ENCODE results near the gene KLHL35. TPM values are rescaled to one million over a fixed set of nuclear protein-coding genes. Genes with fewer than 3 reads are reported as not detected.

Gene KLHL35
- total and polyA plus RNA-seq, 4 donors: 6.1 to 23.3 (median 11.6) TPM

DNA sequence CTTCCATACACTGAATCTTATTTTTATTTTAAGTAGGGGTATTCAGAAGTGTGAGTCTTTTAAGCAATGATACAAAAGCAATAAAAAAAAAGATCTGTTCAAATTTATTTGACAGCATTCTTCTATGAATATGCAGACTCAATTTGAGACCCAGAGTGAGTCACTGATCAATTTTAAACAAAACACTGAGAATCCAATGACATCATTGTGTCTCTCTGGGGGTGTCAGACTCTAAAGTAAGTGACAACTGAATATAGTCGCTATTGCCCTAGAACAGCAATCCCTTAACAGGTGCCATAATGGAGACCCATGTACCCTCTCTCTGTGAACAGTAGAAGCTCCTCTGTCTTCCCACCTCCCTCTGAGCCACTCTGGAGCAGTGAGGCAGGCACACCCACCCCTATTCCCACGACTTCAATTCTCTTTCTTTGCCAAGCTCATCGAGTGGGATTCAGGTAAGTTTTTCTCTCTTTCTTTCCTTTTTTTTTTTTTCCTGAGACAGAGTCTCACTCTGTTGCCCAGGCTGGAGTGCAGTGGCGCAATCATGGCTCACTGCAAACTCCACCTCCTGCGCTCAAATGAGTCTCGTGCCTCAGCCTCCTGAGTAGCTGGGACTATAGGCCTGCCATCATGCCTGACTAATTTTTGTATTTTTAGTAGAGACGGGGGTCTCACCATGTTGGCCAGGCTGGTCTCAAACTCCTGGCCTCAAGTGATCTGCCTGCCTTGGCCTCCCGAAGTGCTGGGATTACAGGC, 38.7 kb downstream of the KLHL35 start:
- DNase-seq (ENCODE audit: low read depth in 4 of 6, low spot score in 6 of 6): no peak
- no peak overlapping the region for H3K27ac ChIP-seq (ENCODE audit: low read depth, low read length)
- no peaks in the 10 kb centered on the region for H3K27me3 ChIP-seq (ENCODE audit: control insufficient read depth, insufficient read depth, low read length)
- no peaks in the 10 kb centered on the region for H3K9me3 ChIP-seq (ENCODE audit: control insufficient read depth, insufficient read depth, low read length)
- H3K36me3 ChIP-seq (ENCODE audit: control insufficient read depth, insufficient read depth, low read length): no peaks in the 10 kb centered on the region
- 85% methylated on average over 8 of the region's 8 CpGs for WGBS (ENCODE audit: insufficient coverage)
- H3K4me3 ChIP-seq (ENCODE audit: low read depth, low read length): no peak overlapping the region
- no peaks in the 10 kb centered on the region for H3K4me1 ChIP-seq (ENCODE audit: control insufficient read depth, insufficient read depth, low read length)

DNA sequence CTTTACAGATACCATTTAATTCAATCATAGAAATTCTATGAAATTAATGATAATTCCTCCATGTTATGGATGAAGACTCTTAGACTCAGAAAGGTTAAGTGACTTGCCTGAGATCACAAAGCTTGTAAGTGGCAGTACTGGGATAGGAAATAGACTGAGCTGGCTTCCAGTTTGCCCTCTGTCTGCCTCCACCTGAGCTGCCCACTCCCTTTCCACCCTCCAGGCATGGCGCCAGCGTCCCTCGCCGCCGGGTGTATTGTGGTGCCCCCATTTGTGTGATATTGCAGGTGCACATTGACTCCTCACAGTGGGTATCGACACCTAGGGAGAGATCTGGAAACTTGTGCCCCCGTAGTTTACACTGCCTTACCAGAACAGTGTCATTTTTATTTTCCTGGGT, 43.1 kb downstream of the KLHL35 start:
- Histone ChIP-seq H3K9me3 (ENCODE audit: control insufficient read depth, insufficient read depth, low read length) (no peaks in the 10 kb centered on the region), H3K27ac (ENCODE audit: low read depth, low read length) (no peak overlapping the region)
- WGBS (ENCODE audit: insufficient coverage): 100% methylated on average over 3 of the region's 7 CpGs

DNA sequence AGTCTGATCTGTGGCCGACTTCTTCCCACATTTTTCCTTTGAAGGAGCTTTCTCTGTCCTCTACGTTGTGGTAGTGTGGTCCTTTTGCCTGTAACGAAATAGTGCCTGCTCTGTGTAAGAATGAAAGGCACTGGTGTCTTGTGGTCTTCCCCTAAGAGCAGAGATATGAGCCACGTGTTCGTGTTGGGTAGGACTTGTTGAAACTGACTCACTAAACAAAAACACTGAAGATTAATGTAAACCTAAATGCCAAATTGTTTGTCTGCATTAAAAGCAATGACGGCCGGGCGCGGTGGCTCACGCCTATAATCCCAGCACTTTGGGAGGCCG, 43.8 kb downstream of the KLHL35 start:
- no CpG with 5 or more reads among the region's 11 CpGs for WGBS (ENCODE audit: insufficient coverage)
- H3K9me3 ChIP-seq (ENCODE audit: control insufficient read depth, insufficient read depth, low read length): no peaks in the 10 kb centered on the region
- H3K36me3 ChIP-seq (ENCODE audit: control insufficient read depth, insufficient read depth, low read length): no peaks in the 10 kb centered on the region
- no peak for DNase-seq (ENCODE audit: low read depth in 4 of 6, low spot score in 6 of 6)
- H3K4me1 ChIP-seq (ENCODE audit: control insufficient read depth, insufficient read depth, low read length): peaks cover 14% of the 10 kb centered on the region
- no peaks in the 10 kb centered on the region for H3K27me3 ChIP-seq (ENCODE audit: control insufficient read depth, insufficient read depth, low read length)
- H3K4me3 ChIP-seq (ENCODE audit: low read depth, low read length): no peak overlapping the region
- H3K27ac ChIP-seq (ENCODE audit: low read depth, low read length): no peak overlapping the region

More for the DNA sequence above, 43.1 kb downstream of the KLHL35 start:
- peaks cover 11% of the 10 kb centered on the region for H3K4me1 ChIP-seq (ENCODE audit: control insufficient read depth, insufficient read depth, low read length)
- no peak overlapping the region for H3K4me3 ChIP-seq (ENCODE audit: low read depth, low read length)
- no peaks in the 10 kb centered on the region for H3K27me3 ChIP-seq (ENCODE audit: control insufficient read depth, insufficient read depth, low read length)
- no peak for DNase-seq (ENCODE audit: low read depth in 4 of 6, low spot score in 6 of 6)
- no peaks in the 10 kb centered on the region for H3K36me3 ChIP-seq (ENCODE audit: control insufficient read depth, insufficient read depth, low read length)

DNA sequence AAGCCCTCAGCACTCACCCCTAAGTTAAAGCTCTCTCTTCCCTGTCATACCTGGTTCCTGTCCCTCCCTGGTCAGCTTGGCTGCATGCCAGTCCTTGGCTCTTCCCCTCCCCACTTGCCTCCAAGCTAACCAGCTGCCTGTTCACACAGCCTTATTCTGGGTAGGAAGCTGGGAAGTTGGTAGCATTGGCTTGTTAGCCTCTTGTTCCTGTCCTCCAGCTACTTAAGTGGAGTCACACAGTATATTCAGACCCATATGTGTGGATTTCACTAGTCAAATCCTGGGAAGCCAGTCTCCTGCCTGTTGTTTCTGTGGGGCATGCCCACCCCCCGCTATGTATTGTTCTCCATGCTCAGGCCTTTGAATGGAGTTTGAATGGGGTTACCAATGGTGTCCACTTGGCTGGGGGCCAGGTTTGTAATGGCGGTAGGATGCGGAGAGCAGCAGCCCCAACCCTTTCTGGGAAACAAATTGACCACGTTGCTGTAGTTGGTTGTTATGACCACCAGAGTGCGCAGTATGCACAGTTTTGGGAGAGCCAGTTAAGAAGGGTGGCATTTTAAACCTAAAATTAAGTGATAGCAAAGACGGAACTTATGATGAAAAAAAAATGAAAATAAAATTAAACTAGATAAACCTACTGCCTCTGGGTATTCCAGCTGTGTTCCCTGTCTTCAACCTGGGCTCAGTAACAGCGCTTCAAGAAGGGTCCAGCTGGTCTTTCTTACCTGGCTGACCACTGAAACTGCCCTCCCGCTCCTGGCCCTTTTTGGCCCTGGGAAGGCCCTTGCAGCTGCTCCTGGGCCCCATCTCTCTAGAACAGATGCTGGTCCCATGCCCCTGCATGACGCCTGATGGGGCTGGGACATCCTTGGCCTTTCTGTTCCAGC, 44.4 kb downstream of the KLHL35 start:
- no peaks in the 10 kb centered on the region for H3K27me3 ChIP-seq (ENCODE audit: control insufficient read depth, insufficient read depth, low read length)
- H3K9me3 ChIP-seq (ENCODE audit: control insufficient read depth, insufficient read depth, low read length): no peaks in the 10 kb centered on the region
- peaks cover 15% of the 10 kb centered on the region for H3K4me1 ChIP-seq (ENCODE audit: control insufficient read depth, insufficient read depth, low read length)
- peak in 5 of 6 donors; percentile 38 to 94 (median 52) for DNase-seq (ENCODE audit: low read depth in 4 of 6, low spot score in 6 of 6)
- WGBS (ENCODE audit: insufficient coverage): 23% methylated on average over 8 of the region's 9 CpGs
- H3K27ac ChIP-seq (ENCODE audit: low read depth, low read length): no peak overlapping the region
- no peak overlapping the region for H3K4me3 ChIP-seq (ENCODE audit: low read depth, low read length)
- H3K36me3 ChIP-seq (ENCODE audit: control insufficient read depth, insufficient read depth, low read length): no peaks in the 10 kb centered on the region

DNA sequence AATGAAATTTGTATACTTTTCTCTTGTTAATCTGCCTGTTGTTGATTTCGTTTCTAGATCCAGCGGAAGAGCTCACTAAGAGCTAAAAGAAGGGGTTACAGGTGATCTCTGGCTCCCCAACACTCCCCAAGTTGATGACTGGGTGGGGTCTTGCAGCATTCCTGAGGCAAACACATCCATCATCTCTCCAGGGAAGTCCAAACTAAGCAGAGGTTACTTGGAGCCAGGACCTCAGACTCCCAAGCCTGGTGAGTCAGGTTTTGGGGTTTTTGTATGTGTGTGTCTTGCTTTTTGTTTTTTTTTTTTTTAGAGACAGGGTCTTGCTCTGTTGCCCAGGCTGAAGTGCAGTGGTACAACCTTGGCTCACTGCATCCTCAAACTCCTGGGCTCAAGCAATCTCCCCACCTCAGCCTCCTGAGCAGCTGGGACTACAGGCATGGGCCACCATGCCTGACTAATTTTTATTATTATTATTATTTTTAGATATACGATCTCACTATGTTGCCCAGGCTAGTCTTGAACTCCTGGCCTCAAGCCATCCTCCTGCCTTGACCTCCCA, 45.2 kb downstream of the KLHL35 start:
- no peak overlapping the region for H3K4me3 ChIP-seq (ENCODE audit: low read depth, low read length)
- DNase-seq (ENCODE audit: low read depth in 4 of 6, low spot score in 6 of 6): no peak
- WGBS (ENCODE audit: insufficient coverage): no CpG with 5 or more reads among the region's 3 CpGs
- peaks cover 15% of the 10 kb centered on the region for H3K4me1 ChIP-seq (ENCODE audit: control insufficient read depth, insufficient read depth, low read length)
- no peak overlapping the region for H3K27ac ChIP-seq (ENCODE audit: low read depth, low read length)
- H3K9me3 ChIP-seq (ENCODE audit: control insufficient read depth, insufficient read depth, low read length): no peaks in the 10 kb centered on the region
- no peaks in the 10 kb centered on the region for H3K27me3 ChIP-seq (ENCODE audit: control insufficient read depth, insufficient read depth, low read length)
- H3K36me3 ChIP-seq (ENCODE audit: control insufficient read depth, insufficient read depth, low read length): no peaks in the 10 kb centered on the region

DNA sequence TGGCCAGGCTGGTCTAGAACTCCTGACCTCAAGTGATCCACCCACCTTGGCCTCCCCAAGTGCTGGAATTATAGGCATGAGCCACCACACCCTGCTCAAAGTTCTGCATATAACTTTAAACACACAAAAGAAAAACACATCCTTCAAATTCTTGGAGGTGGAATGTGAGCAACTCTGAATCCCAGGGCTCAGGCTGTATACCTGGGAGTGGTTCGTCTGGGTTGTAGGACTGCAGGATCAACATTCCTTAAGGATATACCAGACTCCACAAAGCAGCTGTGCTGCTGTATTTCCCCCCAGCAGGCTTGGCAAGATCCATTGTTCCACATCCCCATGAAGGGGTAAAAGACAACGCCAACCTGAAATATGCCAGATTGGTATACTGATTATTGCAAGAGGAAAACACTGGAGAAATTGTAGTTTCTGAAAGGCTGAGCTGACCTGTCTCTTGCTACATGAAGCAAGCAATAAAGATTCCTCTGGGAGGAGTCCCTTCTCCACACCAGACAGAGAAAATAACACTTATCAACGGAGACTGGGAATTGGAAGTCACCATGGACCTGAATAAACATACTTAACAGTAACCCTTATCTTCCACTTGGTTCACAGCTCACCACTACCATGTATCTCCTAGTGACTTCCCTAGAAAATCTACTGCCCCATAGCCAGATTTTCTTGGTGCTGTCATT, 45.9 kb downstream of the KLHL35 start:
- Histone ChIP-seq H3K9me3 (ENCODE audit: control insufficient read depth, insufficient read depth, low read length) (no peaks in the 10 kb centered on the region), H3K4me3 (ENCODE audit: low read depth, low read length) (no peak overlapping the region), H3K27ac (ENCODE audit: low read depth, low read length) (no peak overlapping the region), H3K27me3 (ENCODE audit: control insufficient read depth, insufficient read depth, low read length) (no peaks in the 10 kb centered on the region), H3K36me3 (ENCODE audit: control insufficient read depth, insufficient read depth, low read length) (no peaks in the 10 kb centered on the region), H3K4me1 (ENCODE audit: control insufficient read depth, insufficient read depth, low read length) (peaks cover 15% of the 10 kb centered on the region)
- DNase-seq (ENCODE audit: low read depth in 4 of 6, low spot score in 6 of 6): no peak
- WGBS (ENCODE audit: insufficient coverage): 68% methylated on average over 2 of the region's 3 CpGs

DNA sequence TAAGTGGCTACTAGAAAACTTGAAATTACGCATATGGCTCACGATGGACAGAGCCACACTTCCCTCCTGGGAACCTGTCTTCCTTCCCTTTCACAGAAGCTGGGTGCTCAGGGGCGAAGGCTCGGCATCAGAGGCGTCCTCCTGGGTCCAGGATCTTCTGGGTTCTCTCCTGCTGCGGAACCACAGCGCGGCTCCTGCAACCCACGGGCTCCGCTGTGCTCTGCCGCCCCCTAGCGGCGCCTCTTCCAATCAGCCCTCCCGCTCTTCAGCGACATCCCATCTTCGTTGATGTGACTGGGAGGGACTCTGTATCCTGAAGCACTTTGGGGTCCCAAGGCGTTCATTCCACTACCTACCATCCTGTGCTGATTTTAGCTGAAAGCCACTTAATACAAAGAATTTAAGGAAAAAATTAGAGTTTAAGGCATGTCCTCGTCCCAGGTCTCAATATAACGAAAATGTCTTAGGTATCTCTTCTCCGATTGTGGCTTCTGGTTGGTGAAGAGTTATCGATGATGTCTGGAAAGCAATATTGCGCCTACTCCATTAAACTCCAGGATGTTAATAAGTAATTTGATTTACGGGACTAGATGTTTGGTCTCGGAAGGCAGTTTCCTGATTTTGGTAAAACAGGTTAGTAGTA, 48.4 kb downstream of the KLHL35 start:
- H3K27ac ChIP-seq (ENCODE audit: low read depth, low read length): no peak overlapping the region
- WGBS (ENCODE audit: insufficient coverage): 23% methylated on average over 19 of the region's 24 CpGs
- DNase-seq (ENCODE audit: low read depth in 4 of 6, low spot score in 6 of 6): peak in 5 of 6 donors; percentile 49 to 88 (median 56)
- no peak overlapping the region for H3K4me3 ChIP-seq (ENCODE audit: low read depth, low read length)
- H3K36me3 ChIP-seq (ENCODE audit: control insufficient read depth, insufficient read depth, low read length): no peaks in the 10 kb centered on the region
- peaks cover 15% of the 10 kb centered on the region for H3K4me1 ChIP-seq (ENCODE audit: control insufficient read depth, insufficient read depth, low read length)
- no peaks in the 10 kb centered on the region for H3K9me3 ChIP-seq (ENCODE audit: control insufficient read depth, insufficient read depth, low read length)
- no peaks in the 10 kb centered on the region for H3K27me3 ChIP-seq (ENCODE audit: control insufficient read depth, insufficient read depth, low read length)

DNA sequence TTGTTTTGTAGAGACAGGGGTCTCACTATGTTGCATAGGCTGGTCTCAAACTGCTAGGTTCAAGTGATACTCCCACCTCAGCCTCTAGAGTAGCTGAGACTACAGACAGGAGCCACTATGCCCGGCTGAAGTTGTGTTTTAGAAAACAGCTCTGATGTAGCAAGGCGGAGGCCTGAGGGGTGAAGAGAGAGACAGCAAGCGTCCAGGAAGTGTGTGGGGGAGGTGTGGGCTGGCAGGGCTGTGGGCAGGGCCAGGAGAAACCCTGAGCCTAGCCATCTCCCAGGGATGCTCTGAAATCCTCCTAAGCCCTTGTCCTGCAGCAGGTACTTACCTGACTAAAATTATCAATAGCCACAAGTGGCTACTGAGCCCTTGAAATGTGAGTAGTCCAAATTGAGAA, 49.8 kb downstream of the KLHL35 start:
- WGBS (ENCODE audit: insufficient coverage): 63% methylated on average over 2 of the region's 3 CpGs
- Histone ChIP-seq H3K36me3 (ENCODE audit: control insufficient read depth, insufficient read depth, low read length) (no peaks in the 10 kb centered on the region), H3K4me1 (ENCODE audit: control insufficient read depth, insufficient read depth, low read length) (peaks cover 5% of the 10 kb centered on the region), H3K27ac (ENCODE audit: low read depth, low read length) (no peak overlapping the region), H3K27me3 (ENCODE audit: control insufficient read depth, insufficient read depth, low read length) (no peaks in the 10 kb centered on the region), H3K4me3 (ENCODE audit: low read depth, low read length) (no peak overlapping the region), H3K9me3 (ENCODE audit: control insufficient read depth, insufficient read depth, low read length) (no peaks in the 10 kb centered on the region)
- DNase-seq (ENCODE audit: low read depth in 4 of 6, low spot score in 6 of 6): no peak
